ENCODE results near the gene SYT6. TPM values are rescaled to one million over a fixed set of nuclear protein-coding genes. Genes with fewer than 3 reads are reported as not detected.

The SYT6 gene
- total RNA-seq (10 to 100 TPM in 1 of 2 donors, 1 to 10 TPM in 1; 4.9 to 12.4 TPM), polyA plus RNA-seq (ENCODE audit: insufficient read length in 2 of 2) (10 to 100 TPM; 27.4 to 30.1 TPM)
- long read RNA-seq, donor 1, full-length matches to known transcripts: 4 of 4 reads
- long read RNA-seq, donor 1, partial matches to known transcripts: 0 of 4 reads
- long read RNA-seq, donor 1, other reads (novel, unspliced or antisense): 0 of 4 reads
- long read RNA-seq, donor 2, partial matches to known transcripts: 0 of 1 reads
- long read RNA-seq, donor 2, other reads (novel, unspliced or antisense): 0 of 1 reads
- long read RNA-seq, donor 3, full-length matches to known transcripts: 4 of 4 reads
- long read RNA-seq, donor 3, partial matches to known transcripts: 0 of 4 reads
- long read RNA-seq, donor 3, other reads (novel, unspliced or antisense): 0 of 4 reads
- long read RNA-seq, donor 4: 0 reads

- Histone ChIP-seq H3K27me3 (ENCODE audit: control insufficient read depth, insufficient read depth, low read length) (peaks cover 54% of the 10 kb centered on the region), H3K36me3 (ENCODE audit: control insufficient read depth, insufficient read depth, low read length) (no peaks in the 10 kb centered on the region), H3K4me1 (ENCODE audit: control insufficient read depth, insufficient read depth, low read length) (peaks cover 49% of the 10 kb centered on the region), H3K9me3 (ENCODE audit: control insufficient read depth, insufficient read depth, low read length) (no peaks in the 10 kb centered on the region), H3K27ac (ENCODE audit: low read depth, low read length) (no peak within 1 kb of the TSS), H3K4me3 (ENCODE audit: low read depth, low read length) (peak within 1 kb of the TSS; percentile 40)
- under 1% methylated on average over 67 of the region's 70 CpGs for WGBS (ENCODE audit: insufficient coverage)
- peak in 2 of 6 donors; percentile 60 to 65 for DNase-seq (ENCODE audit: low read depth in 4 of 6, low spot score in 6 of 6)
These were observed at the start of gene SYT6 for GRCh38 chr1:114153261-114154145. Gene SYT6 (minus strand): TSS chr1:114153869. CDS start chr1:114153772, 97 bp downstream.

GRCh38 chr1:114201486-114201885 lies 47.8 kb upstream of the SYT6 start:
- WGBS (ENCODE audit: insufficient coverage): 67% methylated on average over 1 of the region's 3 CpGs
- H3K27me3 ChIP-seq (ENCODE audit: control insufficient read depth, insufficient read depth, low read length): no peaks in the 10 kb centered on the region
- DNase-seq (ENCODE audit: low read depth in 4 of 6, low spot score in 6 of 6): no peak
- H3K36me3 ChIP-seq (ENCODE audit: control insufficient read depth, insufficient read depth, low read length): no peaks in the 10 kb centered on the region
- H3K4me3 ChIP-seq (ENCODE audit: low read depth, low read length): no peak overlapping the region
- H3K9me3 ChIP-seq (ENCODE audit: control insufficient read depth, insufficient read depth, low read length): peaks cover 2% of the 10 kb centered on the region
- H3K27ac ChIP-seq (ENCODE audit: low read depth, low read length): no peak overlapping the region
- H3K4me1 ChIP-seq (ENCODE audit: control insufficient read depth, insufficient read depth, low read length): peaks cover 2% of the 10 kb centered on the region

GRCh38 chr1:114199017-114199594 lies 45.4 kb upstream of the SYT6 start:
- no peaks in the 10 kb centered on the region for H3K9me3 ChIP-seq (ENCODE audit: control insufficient read depth, insufficient read depth, low read length)
- H3K4me3 ChIP-seq (ENCODE audit: low read depth, low read length): no peak overlapping the region
- WGBS (ENCODE audit: insufficient coverage): no CpG with 5 or more reads among the region's 3 CpGs
- H3K27ac ChIP-seq (ENCODE audit: low read depth, low read length): no peak overlapping the region
- peaks cover 2% of the 10 kb centered on the region for H3K4me1 ChIP-seq (ENCODE audit: control insufficient read depth, insufficient read depth, low read length)
- H3K36me3 ChIP-seq (ENCODE audit: control insufficient read depth, insufficient read depth, low read length): no peaks in the 10 kb centered on the region
- DNase-seq (ENCODE audit: low read depth in 4 of 6, low spot score in 6 of 6): no peak
- no peaks in the 10 kb centered on the region for H3K27me3 ChIP-seq (ENCODE audit: control insufficient read depth, insufficient read depth, low read length)

GRCh38 chr1:114196992-114197907 lies 43.6 kb upstream of the SYT6 start:
- WGBS (ENCODE audit: insufficient coverage): 83% methylated on average over 2 of the region's 3 CpGs
- no peak for DNase-seq (ENCODE audit: low read depth in 4 of 6, low spot score in 6 of 6)
- Histone ChIP-seq H3K27ac (ENCODE audit: low read depth, low read length) (no peak overlapping the region), H3K36me3 (ENCODE audit: control insufficient read depth, insufficient read depth, low read length) (no peaks in the 10 kb centered on the region), H3K27me3 (ENCODE audit: control insufficient read depth, insufficient read depth, low read length) (no peaks in the 10 kb centered on the region), H3K4me1 (ENCODE audit: control insufficient read depth, insufficient read depth, low read length) (peaks cover 3% of the 10 kb centered on the region), H3K9me3 (ENCODE audit: control insufficient read depth, insufficient read depth, low read length) (no peaks in the 10 kb centered on the region), H3K4me3 (ENCODE audit: low read depth, low read length) (no peak overlapping the region)

GRCh38 chr1:114195819-114196218 lies 42.1 kb upstream of the SYT6 start:
- Histone ChIP-seq H3K36me3 (ENCODE audit: control insufficient read depth, insufficient read depth, low read length) (no peaks in the 10 kb centered on the region), H3K27ac (ENCODE audit: low read depth, low read length) (no peak overlapping the region)

GRCh38 chr1:114192328-114192727 lies 38.7 kb upstream of the SYT6 start:
- H3K27ac ChIP-seq (ENCODE audit: low read depth, low read length): no peak overlapping the region
- DNase-seq (ENCODE audit: low read depth in 4 of 6, low spot score in 6 of 6): no peak
- no CpG with 5 or more reads among the region's 5 CpGs for WGBS (ENCODE audit: insufficient coverage)
- no peaks in the 10 kb centered on the region for H3K27me3 ChIP-seq (ENCODE audit: control insufficient read depth, insufficient read depth, low read length)
- H3K36me3 ChIP-seq (ENCODE audit: control insufficient read depth, insufficient read depth, low read length): no peaks in the 10 kb centered on the region
- no peak overlapping the region for H3K4me3 ChIP-seq (ENCODE audit: low read depth, low read length)
- no peaks in the 10 kb centered on the region for H3K9me3 ChIP-seq (ENCODE audit: control insufficient read depth, insufficient read depth, low read length)
- peaks cover 4% of the 10 kb centered on the region for H3K4me1 ChIP-seq (ENCODE audit: control insufficient read depth, insufficient read depth, low read length)

More at GRCh38 chr1:114195819-114196218, 42.1 kb upstream of the SYT6 start:
- no peaks in the 10 kb centered on the region for H3K27me3 ChIP-seq (ENCODE audit: control insufficient read depth, insufficient read depth, low read length)
- WGBS (ENCODE audit: insufficient coverage): 100% methylated on average over 1 of the region's 3 CpGs
- no peak for DNase-seq (ENCODE audit: low read depth in 4 of 6, low spot score in 6 of 6)
- no peak overlapping the region for H3K4me3 ChIP-seq (ENCODE audit: low read depth, low read length)
- no peaks in the 10 kb centered on the region for H3K9me3 ChIP-seq (ENCODE audit: control insufficient read depth, insufficient read depth, low read length)
- H3K4me1 ChIP-seq (ENCODE audit: control insufficient read depth, insufficient read depth, low read length): peaks cover 4% of the 10 kb centered on the region

- 94% methylated on average over 2 of the region's 3 CpGs for WGBS (ENCODE audit: insufficient coverage)
- Histone ChIP-seq H3K27ac (ENCODE audit: low read depth, low read length) (no peak overlapping the region), H3K9me3 (ENCODE audit: control insufficient read depth, insufficient read depth, low read length) (no peaks in the 10 kb centered on the region), H3K4me3 (ENCODE audit: low read depth, low read length) (no peak overlapping the region), H3K27me3 (ENCODE audit: control insufficient read depth, insufficient read depth, low read length) (no peaks in the 10 kb centered on the region), H3K4me1 (ENCODE audit: control insufficient read depth, insufficient read depth, low read length) (peaks cover 4% of the 10 kb centered on the region), H3K36me3 (ENCODE audit: control insufficient read depth, insufficient read depth, low read length) (no peaks in the 10 kb centered on the region)
- no peak for DNase-seq (ENCODE audit: low read depth in 4 of 6, low spot score in 6 of 6)
These were observed 35.7 kb upstream of the SYT6 start for GRCh38 chr1:114189398-114189797.

- H3K4me3 ChIP-seq (ENCODE audit: low read depth, low read length): no peak overlapping the region
- no peak for DNase-seq (ENCODE audit: low read depth in 4 of 6, low spot score in 6 of 6)
- H3K9me3 ChIP-seq (ENCODE audit: control insufficient read depth, insufficient read depth, low read length): no peaks in the 10 kb centered on the region
- H3K27me3 ChIP-seq (ENCODE audit: control insufficient read depth, insufficient read depth, low read length): no peaks in the 10 kb centered on the region
- no peaks in the 10 kb centered on the region for H3K36me3 ChIP-seq (ENCODE audit: control insufficient read depth, insufficient read depth, low read length)
- H3K27ac ChIP-seq (ENCODE audit: low read depth, low read length): no peak overlapping the region
- WGBS (ENCODE audit: insufficient coverage): 89% methylated on average over 3 of the region's 4 CpGs
- H3K4me1 ChIP-seq (ENCODE audit: control insufficient read depth, insufficient read depth, low read length): no peaks in the 10 kb centered on the region
These were observed 27.7 kb upstream of the SYT6 start for GRCh38 chr1:114181356-114181755.

- Histone ChIP-seq H3K27me3 (ENCODE audit: control insufficient read depth, insufficient read depth, low read length) (no peaks in the 10 kb centered on the region), H3K4me3 (ENCODE audit: low read depth, low read length) (no peak overlapping the region), H3K36me3 (ENCODE audit: control insufficient read depth, insufficient read depth, low read length) (no peaks in the 10 kb centered on the region), H3K27ac (ENCODE audit: low read depth, low read length) (no peak overlapping the region), H3K4me1 (ENCODE audit: control insufficient read depth, insufficient read depth, low read length) (no peaks in the 10 kb centered on the region), H3K9me3 (ENCODE audit: control insufficient read depth, insufficient read depth, low read length) (no peaks in the 10 kb centered on the region)
- no peak for DNase-seq (ENCODE audit: low read depth in 4 of 6, low spot score in 6 of 6)
- WGBS (ENCODE audit: insufficient coverage): 98% methylated on average over 5 of the region's 5 CpGs
These were observed 27.1 kb upstream of the SYT6 start for GRCh38 chr1:114180742-114181141.

Measured in spinal cord (tissue), 10 donors.